Stomach (tissue), 9 donors: ENCODE data around the gene LRRC4C. TPM values are rescaled to one million over a fixed set of nuclear protein-coding genes. Genes with fewer than 3 reads are reported as not detected.

Source experiments
- DNase-seq, 2 donors: peaks; one replicate each; pipeline versions ENCODE4 v3.0.0 to v3.0.0-alpha.2; 2013 to 2019
- H3K27ac ChIP-seq, 5 donors: fragments of 200-600 bp in 4 of 5; sonication (generic) in 4 of 5; one replicate each; pipeline ENCODE4 v1.5.1; 2013 to 2019; ENCODE audit warnings: mild to moderate bottlenecking in 1 of 5, moderate library complexity in 1 of 5
- H3K27me3 ChIP-seq, 3 donors: fragments of 200-600 bp; sonication (generic); one replicate each; pipeline ENCODE4 v1.5.1; 2017 to 2019; ENCODE audit warnings: mixed run types in 1 of 3
- H3K36me3 ChIP-seq, 4 donors: fragments of 200-600 bp; sonication (generic); 1 replicate in 3 of 4; 2 replicates in 1 of 4; pipeline ENCODE4 v1.5.1; 2016 to 2019
- H3K4me1 ChIP-seq, 4 donors: fragments of 200-600 bp; sonication (generic); one replicate each; pipeline ENCODE4 v1.5.1; 2016 to 2019
- H3K4me3 ChIP-seq, 4 donors: fragments of 200-600 bp; sonication (generic) in 3 of 4; one replicate each; pipeline ENCODE4 v1.5.1; 2016 to 2019; ENCODE audit warnings: mild to moderate bottlenecking in 1 of 4
- H3K9me3 ChIP-seq, 4 donors: fragments of 200-600 bp; sonication (generic); one replicate each; pipeline ENCODE4 v1.5.1; 2016 to 2019
- EP300 ChIP-seq: sonication (generic); formaldehyde crosslinking; IDR thresholded peaks from one replicate; pipeline ENCODE4 v1.6.1; 2017; ENCODE audit warnings: antibody characterized with exemption
- POLR2A ChIP-seq, 4 donors: fragments of 450-650 bp; IDR thresholded peaks; one replicate each; pipeline ENCODE4 v1.6.1; 2016; ENCODE audit warnings: antibody characterized with exemption in 4 of 4, control low read depth in 2 of 4, mild to moderate bottlenecking in 1 of 4, moderate library complexity in 1 of 4
- POLR2AphosphoS5 ChIP-seq, 3 donors: sonication (generic); formaldehyde crosslinking; IDR thresholded peaks; one replicate each; pipeline ENCODE4 v1.6.1; 2016; ENCODE audit warnings: antibody characterized with exemption in 3 of 3
- WGBS, 5 donors: extraction: QIAGEN DNeasy Blood & Tissue Kit in 3 of 5; methylation state at CpG; one replicate each; pipeline versions ENCODE4 v1.1.5 to v1.1.7; 2013 to 2018; 5-methylcytosine and 5-hydroxymethylcytosine counted together
- intact Hi-C: fragments of 100-400 bp; cut with DNase I; formaldehyde crosslinking; loops from one replicate; pipeline ENCODE4 v1.15.1; 2023; ENCODE audit warnings: low total_unique reads
- polyA plus RNA-seq, 3 donors: library from polyadenylated mRNA; stranded (reverse); fragments of 200-250 nt; gene quantifications; one replicate each; pipeline ENCODE4 v1.2.3, GENCODE V29; 2013
- total RNA-seq, 5 donors: library from RNA; depleted of rRNA; stranded (reverse); fragments of >200 nt; gene quantifications; one replicate each; pipeline versions ENCODE4 v1.1.0 to v1.2.3, GENCODE V29; 2014 to 2016
- TF ChIP-seq, protein P1 (sequence below), 7 experiments: fragments of 450-650 bp in 4 of 7; fragments of 200-600 bp in 3 of 7; sonication (generic) in 3 of 7; IDR thresholded peaks; one replicate each; pipeline ENCODE4 v1.5.1; 2016 to 2019; ENCODE audit warnings: antibody characterized with exemption in 7 of 7, control low read depth in 2 of 7, mild to moderate bottlenecking in 1 of 7
- donor health status: healthy with polysubstance abuse.
- donor health status: Bipolar disorder and iron deficiency.
- donor health status: healthy.

LRRC4C gene
- total and polyA plus RNA-seq, 8 donors: 0.31 to 3.3 (median 0.45) TPM; not detected in 4

DNA sequence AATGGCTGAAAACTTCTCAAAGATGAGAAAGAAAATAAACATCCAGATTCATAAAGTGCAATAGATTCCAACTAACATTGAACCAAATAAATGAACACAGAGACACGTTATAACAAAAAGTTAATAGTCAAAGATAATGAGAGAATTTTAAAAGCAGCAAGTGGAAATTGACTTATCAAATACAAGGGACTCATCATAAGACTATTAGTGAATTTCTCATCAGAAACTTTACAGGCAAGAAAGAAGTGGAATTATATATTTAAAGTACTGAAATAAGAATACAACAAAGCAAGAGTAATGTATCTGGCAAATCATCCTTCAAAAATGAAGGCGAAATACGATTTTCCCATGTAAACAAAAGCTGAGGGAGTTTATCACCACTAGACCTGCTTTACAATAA is 852.7 kb downstream of the LRRC4C start:
- H3K4me3 ChIP-seq: no peak overlapping the region
- H3K27me3 ChIP-seq: no peaks in the 10 kb centered on the region
- TF ChIP-seq POLR2A (IDR thresholded peaks at IDR 0.05): no peak
- no peak overlapping the region for H3K27ac ChIP-seq
- H3K36me3 ChIP-seq: no peaks in the 10 kb centered on the region
- intact Hi-C loops: no loop called here
- H3K9me3 ChIP-seq: peaks cover 7 to 46% (median 33%) of the 10 kb centered on the region in 4 donors
- 73 to 87% (median 81%) methylated on average over 3 of the region's 3 CpGs for WGBS, 5 donors
- no peak for DNase-seq
- H3K4me1 ChIP-seq: no peaks in the 10 kb centered on the region

DNA sequence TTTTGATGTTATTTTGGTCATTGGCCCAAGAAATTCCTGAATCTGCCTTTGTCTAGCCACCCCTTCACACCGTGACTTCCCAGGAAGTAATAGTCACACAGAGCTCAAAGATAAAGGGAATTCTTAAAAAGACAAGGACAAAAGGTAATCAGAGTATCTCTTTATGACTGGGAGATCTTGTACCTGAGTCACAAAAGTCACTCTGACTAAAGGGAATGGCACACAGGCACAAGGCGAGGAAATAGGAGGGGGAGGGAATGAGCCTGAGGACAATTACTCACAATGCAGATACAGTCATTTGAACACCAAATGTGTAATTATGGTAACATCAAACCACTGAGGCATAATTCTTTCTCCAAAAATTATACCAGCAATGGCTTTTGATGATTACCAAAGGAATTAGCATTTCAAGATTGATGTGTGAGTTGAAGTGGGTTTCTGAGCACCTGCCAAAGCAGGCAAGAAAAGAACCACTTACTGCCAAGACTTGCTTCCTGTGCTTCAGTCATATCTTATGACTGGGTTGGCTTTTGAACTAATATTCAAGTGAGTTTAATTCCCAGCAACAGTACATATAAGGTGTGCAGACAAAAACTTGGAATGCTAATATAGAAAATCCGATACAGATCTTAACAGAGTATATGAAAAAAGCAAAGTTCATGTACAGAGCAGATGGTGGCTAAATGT is 856.4 kb downstream of the LRRC4C start:
- 57 to 75% (median 62%) methylated on average over 3 of the region's 3 CpGs for WGBS, 5 donors
- H3K27me3 ChIP-seq: no peaks in the 10 kb centered on the region
- no peak for TF ChIP-seq EP300
- TF ChIP-seq, protein P1, sequence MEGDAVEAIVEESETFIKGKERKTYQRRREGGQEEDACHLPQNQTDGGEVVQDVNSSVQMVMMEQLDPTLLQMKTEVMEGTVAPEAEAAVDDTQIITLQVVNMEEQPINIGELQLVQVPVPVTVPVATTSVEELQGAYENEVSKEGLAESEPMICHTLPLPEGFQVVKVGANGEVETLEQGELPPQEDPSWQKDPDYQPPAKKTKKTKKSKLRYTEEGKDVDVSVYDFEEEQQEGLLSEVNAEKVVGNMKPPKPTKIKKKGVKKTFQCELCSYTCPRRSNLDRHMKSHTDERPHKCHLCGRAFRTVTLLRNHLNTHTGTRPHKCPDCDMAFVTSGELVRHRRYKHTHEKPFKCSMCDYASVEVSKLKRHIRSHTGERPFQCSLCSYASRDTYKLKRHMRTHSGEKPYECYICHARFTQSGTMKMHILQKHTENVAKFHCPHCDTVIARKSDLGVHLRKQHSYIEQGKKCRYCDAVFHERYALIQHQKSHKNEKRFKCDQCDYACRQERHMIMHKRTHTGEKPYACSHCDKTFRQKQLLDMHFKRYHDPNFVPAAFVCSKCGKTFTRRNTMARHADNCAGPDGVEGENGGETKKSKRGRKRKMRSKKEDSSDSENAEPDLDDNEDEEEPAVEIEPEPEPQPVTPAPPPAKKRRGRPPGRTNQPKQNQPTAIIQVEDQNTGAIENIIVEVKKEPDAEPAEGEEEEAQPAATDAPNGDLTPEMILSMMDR (IDR thresholded peaks at IDR 0.05): no peak
- TF ChIP-seq POLR2AphosphoS5 (IDR thresholded peaks at IDR 0.05): no peak
- no peak for TF ChIP-seq POLR2A (IDR thresholded peaks at IDR 0.05)
- intact Hi-C loops: no loop called here
- no peak overlapping the region for H3K4me3 ChIP-seq
- no peaks in the 10 kb centered on the region for H3K36me3 ChIP-seq
- DNase-seq: no peak
- no peaks in the 10 kb centered on the region for H3K4me1 ChIP-seq
- H3K9me3 ChIP-seq: peaks cover 7 to 43% (median 32%) of the 10 kb centered on the region in 4 donors
- no peak overlapping the region for H3K27ac ChIP-seq

DNA sequence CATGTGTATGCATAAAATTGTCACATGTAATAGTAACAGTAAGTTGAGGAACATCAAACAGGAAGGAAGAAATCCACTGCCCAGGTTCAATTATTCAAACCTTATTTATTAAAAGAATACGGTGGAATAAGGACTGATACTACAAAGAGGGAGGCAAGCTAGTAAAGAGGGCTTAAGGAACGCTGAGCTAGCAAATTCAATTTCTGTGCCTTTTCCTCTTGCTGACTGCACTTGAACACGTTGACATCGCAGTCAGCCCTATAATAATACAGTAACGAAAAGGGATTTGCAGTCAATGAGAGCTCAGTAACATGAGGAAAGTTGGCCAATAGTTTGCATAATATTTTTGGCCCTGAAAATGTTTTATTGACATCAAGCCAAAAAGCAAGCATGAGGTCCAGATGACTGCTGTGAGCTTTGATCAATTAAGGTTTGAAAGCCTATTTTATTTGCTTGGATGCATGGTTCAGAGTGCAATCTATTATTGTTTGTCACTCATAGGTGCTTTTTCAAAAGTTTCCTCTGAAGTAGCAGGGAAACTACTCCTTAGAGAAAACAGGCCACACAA is 861.8 kb downstream of the LRRC4C start:
- no peak overlapping the region for H3K27ac ChIP-seq
- H3K9me3 ChIP-seq: peaks cover 0 to 1% (median 0%) of the 10 kb centered on the region in 4 donors
- WGBS, 5 donors: 55 to 77% (median 71%) methylated on average over 5 of the region's 5 CpGs
- TF ChIP-seq EP300 (no peak), POLR2AphosphoS5 (IDR thresholded peaks at IDR 0.05) (no peak), POLR2A (IDR thresholded peaks at IDR 0.05) (no peak)
- TF ChIP-seq, protein P1 (IDR thresholded peaks at IDR 0.05): no peak
- H3K36me3 ChIP-seq: no peaks in the 10 kb centered on the region
- no peaks in the 10 kb centered on the region for H3K27me3 ChIP-seq
- intact Hi-C loops: no loop called here
- no peaks in the 10 kb centered on the region for H3K4me1 ChIP-seq
- H3K4me3 ChIP-seq: no peak overlapping the region
- DNase-seq: peak in 1 of 2 donors; percentile 3

DNA sequence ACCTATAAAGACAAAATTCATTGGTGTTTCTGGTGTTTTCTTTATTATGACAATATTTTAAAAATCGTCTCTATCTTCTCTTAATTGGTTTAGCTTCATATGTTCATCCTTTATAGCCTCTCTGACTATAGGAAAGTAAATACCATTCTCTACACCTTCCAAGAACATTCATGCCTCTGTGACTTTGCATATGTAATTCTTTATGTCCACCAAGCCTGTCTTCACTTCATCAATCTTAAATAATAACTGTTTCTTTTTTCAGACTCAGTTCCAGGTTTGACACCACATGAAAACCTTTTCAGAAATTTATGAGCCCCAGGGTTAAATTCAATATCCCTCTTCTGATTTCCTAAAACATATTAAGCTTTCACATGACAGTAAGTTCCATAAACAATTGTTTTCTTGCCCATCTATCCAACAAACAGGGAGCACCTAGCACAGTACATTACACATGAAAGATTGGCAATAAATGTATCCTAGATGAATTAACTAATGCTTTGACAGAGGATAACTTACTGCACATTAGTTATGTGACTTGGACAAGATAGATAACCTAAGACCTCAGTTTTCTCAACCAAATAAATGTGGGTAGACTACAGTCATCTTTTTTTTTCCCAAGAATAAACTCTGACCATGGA is 886.1 kb downstream of the LRRC4C start:
- Histone ChIP-seq H3K9me3 (no peaks in the 10 kb centered on the region), H3K4me1 (no peaks in the 10 kb centered on the region), H3K4me3 (no peak overlapping the region), H3K36me3 (no peaks in the 10 kb centered on the region), H3K27ac (no peak overlapping the region), H3K27me3 (no peaks in the 10 kb centered on the region)
- no peak for DNase-seq
- intact Hi-C loops: no loop called here
- 23 to 58% (median 33%) methylated on average over 1 of the region's 1 CpG for WGBS, 5 donors
- TF ChIP-seq POLR2AphosphoS5 (IDR thresholded peaks at IDR 0.05): no peak
- TF ChIP-seq, protein P1 (IDR thresholded peaks at IDR 0.05): no peak
- no peak for TF ChIP-seq EP300
- TF ChIP-seq POLR2A (IDR thresholded peaks at IDR 0.05): no peak
